Measurements from ENCODE around the gene GPR84.

The GPR84 gene

GRCh38 chr12:54373649-54374561, 9.6 kb upstream of the GPR84 start:
- DNase-seq = no peak

GRCh38 chr12:54372113-54372806, 8.0 kb upstream of the GPR84 start:
- DNase-seq = no peak

- DNase-seq = no peak
These were observed 7.2 kb upstream of the GPR84 start for GRCh38 chr12:54371328-54372112.

GRCh38 chr12:54370171-54370730, 6.0 kb upstream of the GPR84 start:
- peak; percentile 59 to 69 for DNase-seq

- no peak for DNase-seq
These were observed 5.4 kb upstream of the GPR84 start for GRCh38 chr12:54369597-54370131.

- peak; percentile 94 to 95 for DNase-seq
These were observed 4.7 kb upstream of the GPR84 start for GRCh38 chr12:54368709-54369596.

- DNase-seq = no peak
These were observed 3.9 kb upstream of the GPR84 start for GRCh38 chr12:54368025-54368708.

- no peak for DNase-seq
These were observed 668 bp downstream of the GPR84 start for GRCh38 chr12:54363618-54364017.

GRCh38 chr12:54363047-54363446, 1.2 kb downstream of the GPR84 start:
- no peak for DNase-seq

- DNase-seq = peak; percentile 72 to 78
These were observed 3.4 kb downstream of the GPR84 start for GRCh38 chr12:54360717-54361456.

- no peak for DNase-seq
These were observed 4.4 kb downstream of the GPR84 start for GRCh38 chr12:54359762-54360351.

GRCh38 chr12:54358945-54359761, 5.1 kb downstream of the GPR84 start:
- peak; percentile 91 for DNase-seq

- peak in 1 of 2 experiments; percentile 47 for DNase-seq
These were observed 5.9 kb downstream of the GPR84 start for GRCh38 chr12:54358191-54358944.

GRCh38 chr12:54357506-54358190, 6.6 kb downstream of the GPR84 start:
- no peak for DNase-seq

GRCh38 chr12:54356951-54357356, 7.3 kb downstream of the GPR84 start:
- no peak for DNase-seq

GRCh38 chr12:54356228-54356627, 8.1 kb downstream of the GPR84 start:
- no peak for DNase-seq

GRCh38 chr12:54355104-54355815, 9.0 kb downstream of the GPR84 start:
- no peak for DNase-seq

Measured in activated T-cell treated with anti-CD3 and anti-CD28 coated beads, Interleukin-2, amount 50 U/mL, for 48 hours (primary cell).